D721Med (cell line): ENCODE results near the gene RYR3.

Experiments used
- DNase-seq: peaks from one replicate; pipeline ENCODE4 v3.0.0; 2011; ENCODE audit warnings: low spot score; ENCODE audit not compliant: insufficient read length
- FAIRE-seq: peaks from 2 replicates; lab custom pipeline; 2011; peaks lifted over from hg19 to GRCh38; lab: Jason Lieb, UNC
- TF ChIP-seq, protein P1 (sequence below): IDR thresholded peaks from 2 replicates; pipeline ENCODE4 v1.5.1; 2012; ENCODE audit warnings: mild to moderate bottlenecking, control low read depth; ENCODE audit not compliant: insufficient read depth; ENCODE audit errors: missing control alignments

The RYR3 gene

DNA sequence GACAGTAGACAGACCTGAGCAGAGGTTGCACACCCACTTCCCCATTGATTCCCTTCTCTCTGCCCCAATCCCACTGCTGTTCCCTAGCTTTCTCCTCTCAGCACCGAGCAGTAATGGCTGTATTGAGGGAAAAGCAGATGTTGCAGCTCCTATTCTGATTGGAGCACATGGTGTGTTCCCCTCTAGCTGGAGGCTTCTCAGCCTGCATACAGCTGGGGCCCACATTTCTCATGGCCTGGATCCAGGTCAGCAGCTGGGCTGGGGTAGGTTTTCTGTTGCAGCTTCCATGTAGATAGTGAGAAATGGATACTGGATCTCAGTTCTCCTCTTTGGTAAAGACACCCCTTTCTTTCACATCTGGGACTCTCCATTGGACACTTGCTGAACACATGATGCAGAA is 50.1 kb downstream of the RYR3 start:
- TF ChIP-seq, protein P1, sequence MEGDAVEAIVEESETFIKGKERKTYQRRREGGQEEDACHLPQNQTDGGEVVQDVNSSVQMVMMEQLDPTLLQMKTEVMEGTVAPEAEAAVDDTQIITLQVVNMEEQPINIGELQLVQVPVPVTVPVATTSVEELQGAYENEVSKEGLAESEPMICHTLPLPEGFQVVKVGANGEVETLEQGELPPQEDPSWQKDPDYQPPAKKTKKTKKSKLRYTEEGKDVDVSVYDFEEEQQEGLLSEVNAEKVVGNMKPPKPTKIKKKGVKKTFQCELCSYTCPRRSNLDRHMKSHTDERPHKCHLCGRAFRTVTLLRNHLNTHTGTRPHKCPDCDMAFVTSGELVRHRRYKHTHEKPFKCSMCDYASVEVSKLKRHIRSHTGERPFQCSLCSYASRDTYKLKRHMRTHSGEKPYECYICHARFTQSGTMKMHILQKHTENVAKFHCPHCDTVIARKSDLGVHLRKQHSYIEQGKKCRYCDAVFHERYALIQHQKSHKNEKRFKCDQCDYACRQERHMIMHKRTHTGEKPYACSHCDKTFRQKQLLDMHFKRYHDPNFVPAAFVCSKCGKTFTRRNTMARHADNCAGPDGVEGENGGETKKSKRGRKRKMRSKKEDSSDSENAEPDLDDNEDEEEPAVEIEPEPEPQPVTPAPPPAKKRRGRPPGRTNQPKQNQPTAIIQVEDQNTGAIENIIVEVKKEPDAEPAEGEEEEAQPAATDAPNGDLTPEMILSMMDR: no peak
- FAIRE-seq (no peak), DNase-seq (no peak)

DNA sequence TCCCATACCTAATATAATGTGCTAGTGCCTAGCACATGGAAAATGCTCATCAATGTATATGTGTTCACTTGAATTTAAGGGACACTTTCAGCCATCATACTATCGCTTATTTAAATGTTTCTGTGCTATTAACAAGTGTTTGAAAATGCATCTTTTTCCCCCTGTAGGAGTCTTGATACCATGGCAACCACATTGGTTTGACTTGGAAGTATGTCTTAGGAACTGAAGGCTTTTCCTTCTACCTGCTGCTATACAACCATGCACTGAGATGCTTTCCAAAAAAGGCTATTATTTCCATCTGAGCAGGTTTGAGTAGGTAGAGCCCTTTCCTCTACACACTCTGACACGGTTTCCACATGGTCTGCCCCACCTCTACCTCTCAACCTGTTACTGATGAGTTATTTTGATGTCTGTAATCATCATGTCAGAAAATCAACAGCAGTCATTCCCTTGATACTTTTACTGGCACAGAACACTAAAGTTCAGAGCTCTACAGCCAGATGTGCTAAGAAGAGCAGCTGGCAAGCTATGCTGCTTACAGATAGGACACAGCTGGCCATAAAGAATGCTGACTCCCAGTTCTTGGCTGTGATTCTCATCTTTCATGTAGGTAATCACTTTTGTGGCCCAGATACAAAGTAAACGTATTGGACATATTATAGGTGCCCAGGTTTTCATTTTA is 59.3 kb downstream of the RYR3 start:
- FAIRE-seq (no peak), DNase-seq (no peak)
- TF ChIP-seq, protein P1: no peak

DNA sequence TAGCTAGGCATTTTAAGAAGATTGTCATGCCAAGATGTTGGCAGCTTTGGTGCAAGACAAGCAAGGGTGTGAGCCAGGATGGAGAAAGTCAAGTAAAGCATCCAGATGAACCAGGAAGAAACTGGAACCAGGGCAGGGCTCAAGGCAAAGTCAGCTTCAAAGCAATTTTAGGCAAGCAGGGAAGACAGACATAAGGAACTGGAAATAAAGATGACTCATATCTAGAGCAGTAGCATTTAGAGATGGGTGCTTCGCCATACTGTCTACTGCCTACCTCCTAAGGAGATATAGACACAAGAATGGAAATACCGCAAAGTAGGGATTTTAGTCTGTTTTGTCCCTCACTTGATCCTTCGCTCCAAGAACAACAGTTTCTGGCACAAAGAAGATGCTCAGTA is 59.9 kb downstream of the RYR3 start:
- DNase-seq: no peak
- no peak for FAIRE-seq

DNA sequence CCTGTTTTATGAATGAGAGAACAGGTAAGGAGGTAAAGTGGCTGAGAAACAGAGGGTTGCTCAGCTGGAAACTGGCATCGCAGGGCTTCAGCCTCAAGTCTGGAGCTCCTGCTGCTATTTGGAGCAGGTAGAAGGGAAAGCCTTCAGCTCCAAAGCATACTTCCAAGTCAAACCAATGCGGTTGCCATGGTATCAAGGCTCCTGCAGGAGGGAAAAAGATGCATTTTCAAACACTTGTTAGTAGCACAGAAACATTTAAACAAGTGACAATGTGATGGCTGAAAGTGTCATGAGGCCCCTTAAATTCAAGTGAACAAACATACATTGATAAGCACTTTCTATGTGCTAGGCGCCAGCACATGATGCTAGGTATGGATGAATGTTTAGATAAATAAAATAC is 60.4 kb downstream of the RYR3 start:
- no peak for DNase-seq
- FAIRE-seq: no peak
- TF ChIP-seq, protein P1: no peak

More for the DNA sequence above, 59.9 kb downstream of the RYR3 start:
- TF ChIP-seq, protein P1: no peak

DNA sequence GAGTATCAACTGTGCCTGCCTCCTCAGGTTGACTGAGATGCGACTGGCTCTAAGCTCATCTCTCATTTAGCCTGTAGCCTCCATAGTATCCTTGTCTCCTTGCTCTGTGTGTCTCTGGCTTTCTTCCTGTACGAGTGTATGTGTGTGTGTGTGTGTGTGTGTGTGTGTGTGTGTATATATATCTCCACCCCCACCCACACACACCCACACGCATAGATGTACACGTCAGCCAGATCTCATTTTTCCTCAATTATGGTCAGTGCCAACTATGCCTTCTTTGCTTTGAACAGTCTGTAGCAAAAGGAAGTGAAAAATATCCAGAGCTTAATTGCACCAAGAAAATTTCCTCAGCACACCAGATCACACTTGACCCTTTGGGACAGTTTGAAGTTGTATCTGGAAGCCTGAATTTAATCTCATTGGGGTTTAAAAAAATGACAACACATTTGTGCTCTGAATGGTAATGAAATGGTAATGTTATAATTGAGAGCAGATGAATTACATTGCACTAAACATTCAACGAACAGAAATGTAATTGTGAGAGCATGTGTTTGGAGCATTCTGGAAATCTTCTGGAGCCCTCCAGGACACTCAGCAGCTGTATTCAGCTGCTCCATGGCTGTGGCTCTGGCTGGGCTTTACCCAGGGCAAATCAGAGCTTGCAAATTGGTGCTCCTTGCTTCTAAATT is 63.6 kb downstream of the RYR3 start:
- no peak for DNase-seq
- FAIRE-seq: no peak
- TF ChIP-seq, protein P1: no peak

DNA sequence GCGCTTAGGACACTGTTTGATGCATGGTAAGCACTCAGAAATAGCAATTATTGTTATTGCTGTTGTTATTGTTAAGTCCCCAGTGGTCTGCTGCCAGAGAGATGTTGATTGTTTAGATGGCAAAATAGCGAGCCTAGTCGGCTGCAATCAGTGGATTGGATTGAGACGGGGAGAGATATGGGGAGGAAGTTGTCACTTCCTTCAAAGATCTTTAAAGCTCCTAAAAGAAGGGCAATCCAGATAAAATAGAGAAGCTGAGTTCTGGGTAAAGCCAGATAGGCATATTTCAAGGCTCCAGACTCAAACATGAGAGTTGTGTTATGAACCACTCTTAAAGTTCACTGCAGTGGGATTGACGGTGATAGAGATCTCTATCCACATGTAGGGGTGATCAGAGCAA is 64.5 kb downstream of the RYR3 start:
- FAIRE-seq: no peak
- TF ChIP-seq, protein P1: no peak
- DNase-seq: no peak

DNA sequence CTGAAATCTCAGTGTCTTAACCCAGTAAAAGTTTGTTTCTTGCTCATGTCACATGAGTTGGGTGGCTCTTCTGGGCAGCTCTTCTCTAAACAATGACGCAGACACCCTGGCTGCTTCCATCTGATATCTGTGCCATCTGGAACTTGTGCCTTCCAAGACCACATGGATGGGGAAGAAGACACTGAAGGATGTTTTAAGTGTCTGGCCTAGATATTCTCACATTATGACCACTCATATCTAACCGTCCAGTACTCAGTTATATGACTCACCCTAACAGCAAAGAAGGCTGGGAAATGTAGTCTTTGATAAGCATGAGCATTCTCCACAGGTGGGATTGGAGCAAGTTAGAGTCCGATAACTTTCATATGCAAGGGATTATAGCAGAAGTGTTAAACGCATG is 66.4 kb downstream of the RYR3 start:
- DNase-seq (no peak), FAIRE-seq (no peak)
- TF ChIP-seq, protein P1: no peak
